Keratinocyte (primary cell): Measurements from ENCODE around the gene NCAPH2. TPM values are rescaled to one million over a fixed set of nuclear protein-coding genes. Genes with fewer than 3 reads are reported as not detected.

ENCODE experiments used
- DNase-seq: peaks from one replicate; pipeline ENCODE4 v3.0.0-alpha.2; 2011; ENCODE audit warnings: low read depth, missing footprints, low spot score
- FAIRE-seq: peaks from 2 replicates; lab custom pipeline; 2011; peaks lifted over from hg19 to GRCh38; lab: Jason Lieb, UNC
- H2AFZ ChIP-seq: 2 replicates; pipeline ENCODE4 v1.6.0; 2012; ENCODE audit warnings: low read length, control low read depth, inconsistent platforms; ENCODE audit not compliant: control insufficient read depth
- H3K27ac ChIP-seq: 2 replicates; pipeline ENCODE4 v1.5.1; 2011; ENCODE audit warnings: low read length; ENCODE audit not compliant: control insufficient read depth, insufficient read depth
- H3K27me3 ChIP-seq: 3 replicates; pipeline ENCODE4 v1.6.0; 2011; ENCODE audit warnings: low read length; ENCODE audit not compliant: control insufficient read depth, insufficient read depth; ENCODE audit errors: extremely low read depth
- H3K36me3 ChIP-seq, 2 experiments: 2 replicates in 1 of 2; 3 replicates in 1 of 2; pipeline ENCODE4 v1.5.1; 2011; ENCODE audit warnings: low read length in 2 of 2, mild to moderate bottlenecking in 1 of 2; ENCODE audit not compliant: control insufficient read depth in 2 of 2, insufficient read depth in 2 of 2; ENCODE audit errors: extremely low read depth in 1 of 2
- H3K4me1 ChIP-seq: 3 replicates; pipeline ENCODE4 v1.5.1; 2011; ENCODE audit warnings: low read length; ENCODE audit not compliant: control insufficient read depth, insufficient read depth; ENCODE audit errors: extremely low read depth
- H3K4me2 ChIP-seq: 3 replicates; pipeline ENCODE4 v1.6.0; 2011; ENCODE audit warnings: low read depth, low read length; ENCODE audit not compliant: control insufficient read depth, insufficient read depth; ENCODE audit errors: extremely low read depth
- H3K4me3 ChIP-seq, 3 experiments: fragments of 200-600 bp in 1 of 3; sonication (generic) in 1 of 3; 2 replicates in 2 of 3; 3 replicates in 1 of 3; pipeline ENCODE4 v1.5.1; 2011 to 2016; ENCODE audit warnings: low read length in 3 of 3, mild to moderate bottlenecking in 3 of 3, control low read depth in 2 of 3, inconsistent platforms in 1 of 3, low read depth in 1 of 3, mixed read lengths in 1 of 3, mixed run types in 1 of 3, moderate library complexity in 1 of 3; ENCODE audit not compliant: control insufficient read depth in 2 of 3, insufficient read depth in 2 of 3; ENCODE audit errors: extremely low read depth in 1 of 3
- H3K79me2 ChIP-seq: 2 replicates; pipeline ENCODE4 v1.6.0; 2012; ENCODE audit warnings: low read length; ENCODE audit not compliant: control insufficient read depth, insufficient read depth
- H3K9ac ChIP-seq: 3 replicates; pipeline ENCODE4 v1.6.0; 2011; ENCODE audit warnings: low read length; ENCODE audit not compliant: control insufficient read depth, insufficient read depth; ENCODE audit errors: extremely low read depth
- H3K9me1 ChIP-seq: 3 replicates; pipeline ENCODE4 v1.6.0; 2011; ENCODE audit warnings: low read length; ENCODE audit not compliant: control insufficient read depth, insufficient read depth; ENCODE audit errors: extremely low read depth
- H3K9me3 ChIP-seq: 2 replicates; pipeline ENCODE4 v1.5.1; 2012; ENCODE audit warnings: low read depth, low read length; ENCODE audit not compliant: control insufficient read depth
- H4K20me1 ChIP-seq: 3 replicates; pipeline ENCODE4 v1.6.0; 2011; ENCODE audit warnings: low read length; ENCODE audit not compliant: control insufficient read depth, insufficient read depth; ENCODE audit errors: extremely low read depth
- CTCF ChIP-seq, 3 experiments: IDR thresholded peaks in 1 of 3; conservative IDR thresholded peaks in 1 of 3; optimal IDR thresholded peaks in 1 of 3; 2 replicates in 2 of 3; 3 replicates in 1 of 3; pipeline versions ENCODE3 to v1.5.1; 2011; ENCODE audit warnings: low read length in 3 of 3, mild to moderate bottlenecking in 3 of 3, moderate library complexity in 2 of 3, control low read depth in 1 of 3, inconsistent platforms in 1 of 3; ENCODE audit not compliant: insufficient read depth in 2 of 3; ENCODE audit errors: extremely low read depth in 1 of 3
- EZH2 ChIP-seq: IDR thresholded peaks from one replicate; pipeline ENCODE4 v1.6.1; 2012; ENCODE audit warnings: inconsistent platforms, mild to moderate bottlenecking, low read length, moderate library complexity
- dilution Hi-C: fragments of 300-500 bp; cut with MboI; formaldehyde crosslinking; loops from one replicate; pipeline ENCODE4 v1.7.0; 2020; ENCODE audit warnings: low sequenced_read_pairs; ENCODE audit not compliant: extremely low pct_ligation_motif_present
- polyA plus RNA-seq, 5 experiments: library from polyadenylated mRNA; depleted of rRNA in 3 of 5; stranded (reverse) in 3 of 5; stranded (forward) in 1 of 5; unstranded in 1 of 5; fragments of >200 nt; gene quantifications; 1 replicate in 1 of 5; 2 replicates in 3 of 5; 3 replicates in 1 of 5; pipeline versions ENCODE4 v1.2.1 to v1.2.3, GENCODE V29; 2011 to 2012; ENCODE audit warnings: missing spikeins in 2 of 5, low read depth in 1 of 5, low replicate concordance in 1 of 5

NCAPH2 gene
- polyA plus RNA-seq, 1 donor (not counting 4 experiments of a cell fraction or from before 2014, with no cell fraction given): 11.4 TPM

- Histone ChIP-seq H3K4me1 (peaks cover 16% of the 10 kb centered on the region), H3K79me2 (peaks cover 24% of the 10 kb centered on the region), H3K36me3 (peaks cover 17 to 29% of the 10 kb centered on the region in 2 experiments), H3K9me1 (no peaks in the 10 kb centered on the region), H4K20me1 (no peaks in the 10 kb centered on the region), H2AFZ (no peak overlapping the region), H3K4me3 (peak overlapping the region; percentile 72 to 81 (median 79)), H3K27me3 (peaks cover 5% of the 10 kb centered on the region), H3K9ac (peak overlapping the region; percentile 85), H3K9me3 (no peaks in the 10 kb centered on the region), H3K4me2 (peak overlapping the region; percentile 69), H3K27ac (peak overlapping the region; percentile 70)
- dilution Hi-C loops: no loop called here
- FAIRE-seq (peak; percentile 58), DNase-seq (no peak)
- no peak for TF ChIP-seq EZH2
- TF ChIP-seq CTCF (optimal IDR thresholded peaks at IDR 0.05 in 1 of 3, IDR thresholded peaks at IDR 0.05 in 1 of 3, conservative IDR thresholded peaks at IDR 0.05 in 1 of 3; ENCODE audit: extremely low read depth in 1 of 3, insufficient read depth in 2 of 3, low read length in 3 of 3): no peak
These were observed 16.7 kb downstream of the NCAPH2 start for GRCh38 chr22:50524676-50525103.

DNA sequence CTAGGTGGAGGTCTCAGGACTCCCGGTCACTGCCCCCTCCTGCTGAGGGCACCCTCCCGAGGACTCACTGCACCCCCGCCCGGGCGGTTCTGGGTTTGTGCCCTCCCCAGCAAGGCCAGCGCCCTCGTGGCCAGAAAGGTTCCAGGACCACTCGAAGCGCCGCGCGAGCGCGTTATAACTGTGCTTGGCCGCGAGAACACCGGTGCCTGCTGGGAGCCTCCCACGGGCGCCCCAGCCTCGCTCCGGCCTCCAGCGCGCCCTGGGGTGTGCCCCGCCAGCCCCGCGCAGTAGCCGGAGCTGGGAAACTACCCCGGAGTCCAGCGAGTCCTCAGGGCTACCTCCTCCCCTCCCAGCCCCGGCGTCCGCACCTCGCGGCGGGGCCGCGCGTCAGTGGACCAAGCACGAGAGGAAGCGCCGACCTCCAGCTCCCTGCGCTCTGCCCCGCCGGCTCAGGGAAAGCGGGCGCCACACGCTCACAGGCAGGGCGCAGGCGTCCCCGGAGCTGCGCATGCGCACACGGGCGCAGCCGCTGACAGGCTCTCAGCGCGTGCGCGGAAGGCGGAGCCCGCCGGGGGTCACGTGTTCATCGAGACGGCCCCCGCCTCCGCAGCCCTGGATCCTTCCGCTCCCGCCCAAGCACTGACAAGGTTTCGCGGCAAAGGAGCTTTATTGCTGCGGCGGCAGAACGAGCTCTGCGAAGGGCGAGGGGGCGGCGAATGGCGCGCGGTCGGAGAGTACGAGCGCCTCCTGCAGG, 17.3 kb downstream of the NCAPH2 start, which contains the start of gene SCO2:
TSS of gene SCO2 (minus strand) at position 495 of the 754 bp plus-strand sequence. CDS start 1,187 bp downstream, outside the sequence.
- Histone ChIP-seq H3K9me3 (no peaks in the 10 kb centered on the region), H3K4me1 (peaks cover 16% of the 10 kb centered on the region), H4K20me1 (no peaks in the 10 kb centered on the region), H3K79me2 (peaks cover 24% of the 10 kb centered on the region), H3K36me3 (peaks cover 17 to 29% of the 10 kb centered on the region in 2 experiments), H3K4me3 (peak within 1 kb of the TSS; percentile 72 to 81 (median 79)), H3K9me1 (no peaks in the 10 kb centered on the region), H3K27me3 (peaks cover 6% of the 10 kb centered on the region), H3K9ac (peak within 1 kb of the TSS; percentile 85), H2AFZ (peak within 1 kb of the TSS; percentile 37), H3K4me2 (peak within 1 kb of the TSS; percentile 69), H3K27ac (peak within 1 kb of the TSS; percentile 70)
- dilution Hi-C loops: no loop called here
- TF ChIP-seq CTCF (optimal IDR thresholded peaks at IDR 0.05 in 1 of 3, IDR thresholded peaks at IDR 0.05 in 1 of 3, conservative IDR thresholded peaks at IDR 0.05 in 1 of 3; ENCODE audit: extremely low read depth in 1 of 3, insufficient read depth in 2 of 3, low read length in 3 of 3) (peak in 2 of 3 experiments; percentile 53 to 57), EZH2 (no peak)
- FAIRE-seq (no peak), DNase-seq (peak; percentile 76)
